ENCODE results near the gene OR2AT4.
"Not testable (repeated sequence)": the region's sequence is repeated elsewhere in the genome, so short reads cannot be mapped to it uniquely, and the experiment has no call there.

The OR2AT4 gene

GRCh38 chr11:75105462-75105925 is 8.8 kb upstream of the OR2AT4 start:
- ChIA-PET POLR2A (no interaction called here), CTCF (no interaction called here)
- Histone ChIP-seq H3K27me3 (replicated peaks in 2 of 5; ENCODE audit: control insufficient read depth in 4 of 5, insufficient read depth in 5 of 5, low read length in 4 of 5) (peaks cover under 1 to 7% (median 3%) of the 10 kb centered on the region in 5 experiments), H3K27ac (ENCODE audit: insufficient read depth in 1 of 2, low read depth in 1 of 2, low read length in 2 of 2, poor library complexity in 1 of 2, severe bottlenecking in 2 of 2) (no peak overlapping the region), H3K4me3 (ENCODE audit: control insufficient read depth in 1 of 7, extremely low read depth in 1 of 7, insufficient read depth in 4 of 7, low read depth in 2 of 7, low read length in 6 of 7) (no peak overlapping the region), H3K4me1 (ENCODE audit: control extremely low read depth in 1 of 4, control insufficient read depth in 4 of 4, insufficient read depth in 4 of 4, low read length in 3 of 4) (no peaks in the 10 kb centered on the region), H3K36me3 (ENCODE audit: control insufficient read depth in 4 of 4, insufficient read depth in 4 of 4, low read length in 3 of 4) (no peaks in the 10 kb centered on the region), H3K9me3 (ENCODE audit: control extremely low read depth in 1 of 5, control insufficient read depth in 4 of 5, insufficient read depth in 2 of 5, low read depth in 1 of 5, low read length in 4 of 5) (peaks cover 0 to 3% (median 0%) of the 10 kb centered on the region in 5 experiments)
- DNase-seq, result no peak
- 76% methylated on average over 7 of the region's 9 CpGs for whole genome bisulfite sequencing (ENCODE audit: insufficient coverage)

GRCh38 chr11:75103380-75104026 is 6.8 kb upstream of the OR2AT4 start:
- Histone ChIP-seq H3K36me3 (ENCODE audit: control insufficient read depth in 4 of 4, insufficient read depth in 4 of 4, low read length in 3 of 4) (no peaks in the 10 kb centered on the region), H3K9me3 (ENCODE audit: control extremely low read depth in 1 of 5, control insufficient read depth in 4 of 5, insufficient read depth in 2 of 5, low read depth in 1 of 5, low read length in 4 of 5) (no peaks in the 10 kb centered on the region), H3K27ac (ENCODE audit: insufficient read depth in 1 of 2, low read depth in 1 of 2, low read length in 2 of 2, poor library complexity in 1 of 2, severe bottlenecking in 2 of 2) (no peak overlapping the region), H3K27me3 (replicated peaks in 2 of 5; ENCODE audit: control insufficient read depth in 4 of 5, insufficient read depth in 5 of 5, low read length in 4 of 5) (peaks cover 2 to 6% (median 3%) of the 10 kb centered on the region in 5 experiments), H3K4me3 (ENCODE audit: control insufficient read depth in 1 of 7, extremely low read depth in 1 of 7, insufficient read depth in 4 of 7, low read depth in 2 of 7, low read length in 6 of 7) (no peak overlapping the region), H3K4me1 (ENCODE audit: control extremely low read depth in 1 of 4, control insufficient read depth in 4 of 4, insufficient read depth in 4 of 4, low read length in 3 of 4) (no peaks in the 10 kb centered on the region)
- 100% methylated on average over 2 of the region's 5 CpGs for WGBS (ENCODE audit: insufficient coverage)
- POLR2A ChIA-PET, result no interaction called here
- DNase-seq, result no peak
- CTCF ChIA-PET, result no interaction called here

- Histone ChIP-seq H3K36me3 (ENCODE audit: control insufficient read depth in 4 of 4, insufficient read depth in 4 of 4, low read length in 3 of 4) (no peaks in the 10 kb centered on the region), H3K9me3 (ENCODE audit: control extremely low read depth in 1 of 5, control insufficient read depth in 4 of 5, insufficient read depth in 2 of 5, low read depth in 1 of 5, low read length in 4 of 5) (no peaks in the 10 kb centered on the region), H3K27me3 (replicated peaks in 2 of 5; ENCODE audit: control insufficient read depth in 4 of 5, insufficient read depth in 5 of 5, low read length in 4 of 5) (peaks cover 2 to 6% (median 4%) of the 10 kb centered on the region in 5 experiments), H3K4me1 (ENCODE audit: control extremely low read depth in 1 of 4, control insufficient read depth in 4 of 4, insufficient read depth in 4 of 4, low read length in 3 of 4) (no peaks in the 10 kb centered on the region), H3K27ac (ENCODE audit: insufficient read depth in 1 of 2, low read depth in 1 of 2, low read length in 2 of 2, poor library complexity in 1 of 2, severe bottlenecking in 2 of 2) (no peak overlapping the region), H3K4me3 (ENCODE audit: control insufficient read depth in 1 of 7, extremely low read depth in 1 of 7, insufficient read depth in 4 of 7, low read depth in 2 of 7, low read length in 6 of 7) (no peak overlapping the region)
- CTCF ChIA-PET, result no interaction called here
- POLR2A ChIA-PET, result no interaction called here
- 98% methylated on average over 6 of the region's 8 CpGs for WGBS (ENCODE audit: insufficient coverage)
- no peak for DNase-seq
These were observed 4.9 kb upstream of the OR2AT4 start for GRCh38 chr11:75101424-75102128.

GRCh38 chr11:75100314-75100713 is 3.6 kb upstream of the OR2AT4 start:
- peak; percentile 9 to 69 (median 68) for DNase-seq
- H3K36me3 ChIP-seq (ENCODE audit: control insufficient read depth in 4 of 4, insufficient read depth in 4 of 4, low read length in 3 of 4), result no peaks in the 10 kb centered on the region
- CTCF ChIA-PET, result no interaction called here
- POLR2A ChIA-PET, result no interaction called here
- H3K27me3 ChIP-seq (replicated peaks in 2 of 5; ENCODE audit: control insufficient read depth in 4 of 5, insufficient read depth in 5 of 5, low read length in 4 of 5), result peaks cover 0 to 6% (median 4%) of the 10 kb centered on the region in 5 experiments
- no peaks in the 10 kb centered on the region for H3K4me1 ChIP-seq (ENCODE audit: control extremely low read depth in 1 of 4, control insufficient read depth in 4 of 4, insufficient read depth in 4 of 4, low read length in 3 of 4)
- 0% methylated on average over 1 of the region's 3 CpGs for WGBS (ENCODE audit: insufficient coverage)
- no peak overlapping the region for H3K4me3 ChIP-seq (ENCODE audit: control insufficient read depth in 1 of 7, extremely low read depth in 1 of 7, insufficient read depth in 4 of 7, low read depth in 2 of 7, low read length in 6 of 7)
- no peak overlapping the region for H3K27ac ChIP-seq (ENCODE audit: insufficient read depth in 1 of 2, low read depth in 1 of 2, low read length in 2 of 2, poor library complexity in 1 of 2, severe bottlenecking in 2 of 2)
- H3K9me3 ChIP-seq (ENCODE audit: control extremely low read depth in 1 of 5, control insufficient read depth in 4 of 5, insufficient read depth in 2 of 5, low read depth in 1 of 5, low read length in 4 of 5), result no peaks in the 10 kb centered on the region

- no peak for DNase-seq
These were observed 3.0 kb upstream of the OR2AT4 start for GRCh38 chr11:75099635-75100034.

GRCh38 chr11:75098835-75099439 is 2.3 kb upstream of the OR2AT4 start:
- H3K9me3 ChIP-seq (ENCODE audit: control extremely low read depth in 1 of 5, control insufficient read depth in 4 of 5, insufficient read depth in 2 of 5, low read depth in 1 of 5, low read length in 4 of 5); H3K27ac ChIP-seq (ENCODE audit: insufficient read depth in 1 of 2, low read depth in 1 of 2, low read length in 2 of 2, poor library complexity in 1 of 2, severe bottlenecking in 2 of 2); CTCF ChIA-PET; H3K4me3 ChIP-seq (ENCODE audit: control insufficient read depth in 1 of 7, extremely low read depth in 1 of 7, insufficient read depth in 4 of 7, low read depth in 2 of 7, low read length in 6 of 7); DNase-seq; H3K27me3 ChIP-seq (replicated peaks in 2 of 5; ENCODE audit: control insufficient read depth in 4 of 5, insufficient read depth in 5 of 5, low read length in 4 of 5); H3K4me1 ChIP-seq (ENCODE audit: control extremely low read depth in 1 of 4, control insufficient read depth in 4 of 4, insufficient read depth in 4 of 4, low read length in 3 of 4); H3K36me3 ChIP-seq (ENCODE audit: control insufficient read depth in 4 of 4, insufficient read depth in 4 of 4, low read length in 3 of 4); POLR2A ChIA-PET: not testable (repeated sequence)
- WGBS (ENCODE audit: insufficient coverage), result 98% methylated on average over 12 of the region's 22 CpGs

More at GRCh38 chr11:75099635-75100034, 3.0 kb upstream of the OR2AT4 start:
- H3K36me3 ChIP-seq (ENCODE audit: control insufficient read depth in 4 of 4, insufficient read depth in 4 of 4, low read length in 3 of 4), result no peaks in the 10 kb centered on the region
- H3K27me3 ChIP-seq (replicated peaks in 2 of 5; ENCODE audit: control insufficient read depth in 4 of 5, insufficient read depth in 5 of 5, low read length in 4 of 5), result peaks cover 0 to 9% (median 4%) of the 10 kb centered on the region in 5 experiments
- no peak overlapping the region for H3K4me3 ChIP-seq (ENCODE audit: control insufficient read depth in 1 of 7, extremely low read depth in 1 of 7, insufficient read depth in 4 of 7, low read depth in 2 of 7, low read length in 6 of 7)
- H3K9me3 ChIP-seq (ENCODE audit: control extremely low read depth in 1 of 5, control insufficient read depth in 4 of 5, insufficient read depth in 2 of 5, low read depth in 1 of 5, low read length in 4 of 5), result no peaks in the 10 kb centered on the region
- POLR2A ChIA-PET, result no interaction called here
- H3K4me1 ChIP-seq (ENCODE audit: control extremely low read depth in 1 of 4, control insufficient read depth in 4 of 4, insufficient read depth in 4 of 4, low read length in 3 of 4), result no peaks in the 10 kb centered on the region
- no peak overlapping the region for H3K27ac ChIP-seq (ENCODE audit: insufficient read depth in 1 of 2, low read depth in 1 of 2, low read length in 2 of 2, poor library complexity in 1 of 2, severe bottlenecking in 2 of 2)
- CTCF ChIA-PET, result no interaction called here
- no CpG with 5 or more reads among the region's 1 CpG for whole genome bisulfite sequencing (ENCODE audit: insufficient coverage)

GRCh38 chr11:75098181-75098580 is 1.5 kb upstream of the OR2AT4 start:
- H3K9me3 ChIP-seq (ENCODE audit: control extremely low read depth in 1 of 5, control insufficient read depth in 4 of 5, insufficient read depth in 2 of 5, low read depth in 1 of 5, low read length in 4 of 5); CTCF ChIA-PET; H3K36me3 ChIP-seq (ENCODE audit: control insufficient read depth in 4 of 4, insufficient read depth in 4 of 4, low read length in 3 of 4); H3K27me3 ChIP-seq (replicated peaks in 2 of 5; ENCODE audit: control insufficient read depth in 4 of 5, insufficient read depth in 5 of 5, low read length in 4 of 5); H3K4me3 ChIP-seq (ENCODE audit: control insufficient read depth in 1 of 7, extremely low read depth in 1 of 7, insufficient read depth in 4 of 7, low read depth in 2 of 7, low read length in 6 of 7); POLR2A ChIA-PET; H3K27ac ChIP-seq (ENCODE audit: insufficient read depth in 1 of 2, low read depth in 1 of 2, low read length in 2 of 2, poor library complexity in 1 of 2, severe bottlenecking in 2 of 2); H3K4me1 ChIP-seq (ENCODE audit: control extremely low read depth in 1 of 4, control insufficient read depth in 4 of 4, insufficient read depth in 4 of 4, low read length in 3 of 4); DNase-seq: not testable (repeated sequence)
- 96% methylated on average over 18 of the region's 21 CpGs for WGBS (ENCODE audit: insufficient coverage)

All from common myeloid progenitor, CD34-positive (primary cell).